Measurements from ENCODE around the gene MEA1.

MEA1 gene

DNA sequence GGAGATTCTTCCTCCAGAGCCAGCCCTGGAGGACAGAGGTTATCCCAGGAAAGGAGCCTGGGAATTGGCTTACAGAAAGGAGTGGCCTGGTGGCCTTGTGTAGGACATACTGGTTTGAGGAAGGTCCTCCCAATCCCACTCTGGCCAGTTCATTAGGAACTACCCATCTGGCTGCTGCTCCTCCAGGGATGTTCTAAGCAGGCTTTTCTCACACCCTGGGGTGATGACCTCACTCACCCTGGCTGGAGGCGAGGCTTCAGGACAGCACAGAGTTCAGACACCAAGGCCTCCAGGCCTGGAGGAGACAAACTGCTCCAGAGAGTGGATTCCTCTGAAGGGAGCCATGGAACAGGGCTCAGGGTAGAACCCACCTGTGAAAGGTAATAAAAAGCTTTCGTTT is 44.3 kb downstream of the MEA1 start:
- TF ChIP-seq, protein P1, sequence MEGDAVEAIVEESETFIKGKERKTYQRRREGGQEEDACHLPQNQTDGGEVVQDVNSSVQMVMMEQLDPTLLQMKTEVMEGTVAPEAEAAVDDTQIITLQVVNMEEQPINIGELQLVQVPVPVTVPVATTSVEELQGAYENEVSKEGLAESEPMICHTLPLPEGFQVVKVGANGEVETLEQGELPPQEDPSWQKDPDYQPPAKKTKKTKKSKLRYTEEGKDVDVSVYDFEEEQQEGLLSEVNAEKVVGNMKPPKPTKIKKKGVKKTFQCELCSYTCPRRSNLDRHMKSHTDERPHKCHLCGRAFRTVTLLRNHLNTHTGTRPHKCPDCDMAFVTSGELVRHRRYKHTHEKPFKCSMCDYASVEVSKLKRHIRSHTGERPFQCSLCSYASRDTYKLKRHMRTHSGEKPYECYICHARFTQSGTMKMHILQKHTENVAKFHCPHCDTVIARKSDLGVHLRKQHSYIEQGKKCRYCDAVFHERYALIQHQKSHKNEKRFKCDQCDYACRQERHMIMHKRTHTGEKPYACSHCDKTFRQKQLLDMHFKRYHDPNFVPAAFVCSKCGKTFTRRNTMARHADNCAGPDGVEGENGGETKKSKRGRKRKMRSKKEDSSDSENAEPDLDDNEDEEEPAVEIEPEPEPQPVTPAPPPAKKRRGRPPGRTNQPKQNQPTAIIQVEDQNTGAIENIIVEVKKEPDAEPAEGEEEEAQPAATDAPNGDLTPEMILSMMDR (IDR thresholded peaks at IDR 0.05; ENCODE audit: low read depth, low read length) = no peak
- H3K4me3 ChIP-seq (ENCODE audit: low read depth, low read length) = no peak overlapping the region
- no peak for DNase-seq
- H3K36me3 ChIP-seq = peaks cover 11% of the 10 kb centered on the region
- no peaks in the 10 kb centered on the region for H3K9me3 ChIP-seq
- H3K27me3 ChIP-seq = no peaks in the 10 kb centered on the region
- H3K4me1 ChIP-seq = no peaks in the 10 kb centered on the region

DNA sequence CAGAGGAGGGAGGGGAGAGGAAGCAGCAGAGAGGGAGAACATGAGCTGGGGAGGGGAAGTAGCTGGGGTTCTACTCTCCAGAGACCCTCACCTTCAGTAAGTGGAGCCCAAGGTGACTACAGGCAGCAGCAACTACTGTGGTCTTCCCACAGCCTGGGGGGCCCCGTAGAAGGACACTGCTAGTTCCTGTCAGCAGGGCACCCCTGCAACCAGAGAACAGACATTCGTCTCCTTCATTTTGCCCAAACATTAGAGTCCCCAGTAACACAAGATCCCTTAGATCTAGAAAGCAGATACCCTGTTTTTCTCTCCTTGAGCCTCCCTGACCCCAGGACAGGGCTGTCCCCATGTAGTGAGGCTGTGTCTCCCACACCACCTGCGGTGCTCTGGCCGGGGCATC is 45.0 kb downstream of the MEA1 start:
- TF ChIP-seq, protein P1 (IDR thresholded peaks at IDR 0.05; ENCODE audit: low read depth, low read length) = no peak
- Histone ChIP-seq H3K9me3 (no peaks in the 10 kb centered on the region), H3K4me3 (ENCODE audit: low read depth, low read length) (no peak overlapping the region), H3K36me3 (peaks cover 15% of the 10 kb centered on the region), H3K27me3 (no peaks in the 10 kb centered on the region), H3K4me1 (no peaks in the 10 kb centered on the region)
- DNase-seq = no peak

DNA sequence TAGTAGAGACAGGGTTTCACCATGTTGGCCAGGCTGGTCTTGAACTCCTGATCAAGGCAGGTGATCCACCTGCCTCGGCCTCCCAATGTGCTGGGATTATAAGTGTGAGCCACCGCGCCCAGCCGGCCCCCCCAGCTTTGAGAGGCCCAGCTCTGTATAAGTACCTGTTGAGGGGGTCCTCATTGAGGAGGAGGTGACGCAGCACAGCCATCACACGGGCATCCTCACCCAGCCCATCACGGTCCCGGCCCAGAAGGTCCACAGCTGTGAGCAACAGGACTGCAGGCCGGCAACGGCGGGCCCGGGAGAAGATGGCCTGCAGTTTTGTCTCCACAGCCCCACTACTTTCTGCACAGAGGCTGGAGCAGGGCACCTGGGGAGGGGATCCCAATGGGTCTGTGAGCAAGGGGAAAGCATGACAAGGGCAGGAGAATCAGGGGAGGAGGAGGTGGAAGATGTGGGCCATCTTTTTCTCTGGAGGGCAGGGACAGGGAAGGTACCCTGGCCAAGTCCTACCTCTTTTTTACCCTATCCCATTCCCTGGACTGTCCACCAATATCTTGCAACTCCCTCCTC is 45.5 kb downstream of the MEA1 start:
- H3K9me3 ChIP-seq = no peaks in the 10 kb centered on the region
- H3K36me3 ChIP-seq = peaks cover 15% of the 10 kb centered on the region
- H3K27me3 ChIP-seq = no peaks in the 10 kb centered on the region
- DNase-seq = no peak
- H3K4me1 ChIP-seq = no peaks in the 10 kb centered on the region
- H3K4me3 ChIP-seq (ENCODE audit: low read depth, low read length) = no peak overlapping the region
- TF ChIP-seq, protein P1 (IDR thresholded peaks at IDR 0.05; ENCODE audit: low read depth, low read length) = no peak

DNA sequence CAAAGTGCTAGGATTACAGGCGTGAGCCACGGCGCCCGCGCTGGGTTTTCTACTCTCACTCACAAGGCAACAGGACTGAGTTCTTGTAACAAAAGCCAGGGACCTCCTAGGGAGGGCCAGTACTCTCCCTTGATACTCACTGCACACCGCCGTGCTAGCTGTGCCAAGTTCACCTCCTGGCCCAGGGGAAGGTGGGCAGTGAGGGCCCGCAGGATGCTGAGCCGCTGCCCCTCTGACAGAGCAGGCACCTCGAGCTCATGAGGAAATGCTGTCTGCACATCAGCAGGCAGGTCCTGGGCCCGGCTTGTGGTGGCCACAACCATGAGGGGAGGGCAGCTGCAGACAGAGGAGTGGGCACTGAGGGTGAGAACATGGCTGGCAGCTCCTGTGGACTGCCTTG is 46.5 kb downstream of the MEA1 start:
- Histone ChIP-seq H3K4me3 (ENCODE audit: low read depth, low read length) (no peak overlapping the region), H3K36me3 (peaks cover 15% of the 10 kb centered on the region), H3K27me3 (no peaks in the 10 kb centered on the region), H3K4me1 (no peaks in the 10 kb centered on the region), H3K9me3 (no peaks in the 10 kb centered on the region)
- no peak for DNase-seq
- TF ChIP-seq, protein P1 (IDR thresholded peaks at IDR 0.05; ENCODE audit: low read depth, low read length) = no peak

DNA sequence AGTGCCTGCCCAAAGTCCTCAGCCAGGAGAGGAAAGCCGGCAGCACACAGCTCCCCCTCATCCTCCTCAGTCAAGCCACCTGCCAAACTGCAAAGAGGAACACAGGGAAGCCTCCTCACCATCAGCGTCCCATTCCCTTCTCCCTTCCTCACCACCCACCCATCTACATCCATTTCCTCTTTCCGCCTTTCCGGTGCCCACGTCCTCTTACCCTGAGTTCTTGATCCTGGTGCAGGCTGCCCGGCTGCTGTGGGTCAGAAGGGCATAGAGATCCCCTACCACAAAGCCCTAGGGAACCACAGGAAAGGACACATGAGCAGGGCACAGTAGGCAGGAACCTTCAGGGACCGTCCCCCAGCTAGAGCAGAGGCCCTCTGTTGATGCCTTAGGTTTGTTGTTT is 47.2 kb downstream of the MEA1 start:
- peaks cover 15% of the 10 kb centered on the region for H3K36me3 ChIP-seq
- DNase-seq = no peak
- TF ChIP-seq, protein P1 (IDR thresholded peaks at IDR 0.05; ENCODE audit: low read depth, low read length) = no peak
- no peak overlapping the region for H3K4me3 ChIP-seq (ENCODE audit: low read depth, low read length)
- H3K27me3 ChIP-seq = no peaks in the 10 kb centered on the region
- no peaks in the 10 kb centered on the region for H3K9me3 ChIP-seq
- no peaks in the 10 kb centered on the region for H3K4me1 ChIP-seq

DNA sequence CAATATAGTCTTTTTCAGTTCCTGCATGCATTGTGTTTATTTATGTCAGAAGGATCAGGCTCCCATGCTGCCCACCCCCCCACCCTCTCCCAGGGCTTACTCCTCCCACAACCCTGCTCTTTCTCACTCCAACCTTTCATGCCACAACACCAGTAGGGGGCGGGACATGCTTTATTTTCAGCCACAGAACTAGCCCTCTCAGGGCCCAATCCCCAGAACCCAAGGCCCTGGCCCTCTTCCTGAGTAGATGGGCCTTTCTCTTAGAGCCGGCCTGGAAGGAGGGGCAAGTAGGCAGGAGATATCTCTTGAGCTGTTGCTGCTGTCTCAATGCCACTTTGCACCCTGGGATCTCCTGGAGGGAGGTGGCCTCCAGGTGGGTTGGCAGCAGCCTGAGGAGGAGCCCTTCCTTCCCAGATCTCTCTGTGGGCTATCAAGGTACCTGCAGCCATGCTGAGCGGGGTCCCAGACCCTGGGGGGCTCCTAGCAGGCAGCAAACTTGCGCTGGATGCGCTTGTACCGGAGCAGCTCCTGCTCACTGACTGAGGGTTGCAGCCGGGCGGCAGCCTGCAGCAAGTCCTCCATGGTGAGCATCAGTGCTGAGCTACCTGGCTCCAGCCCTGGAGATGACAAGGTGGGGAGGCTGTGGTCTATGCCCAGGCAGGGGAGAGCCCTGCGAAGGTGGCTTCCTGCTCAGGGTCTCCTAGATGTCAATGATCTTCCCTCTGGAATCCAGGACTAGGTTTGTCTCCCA is 49.7 kb downstream of the MEA1 start:
- TF ChIP-seq, protein P1 (IDR thresholded peaks at IDR 0.05; ENCODE audit: low read depth, low read length) = peak; percentile 53
- Histone ChIP-seq H3K27me3 (no peaks in the 10 kb centered on the region), H3K4me1 (no peaks in the 10 kb centered on the region), H3K4me3 (ENCODE audit: low read depth, low read length) (no peak overlapping the region), H3K36me3 (peaks cover 6% of the 10 kb centered on the region), H3K9me3 (no peaks in the 10 kb centered on the region)
- peak; percentile 70 for DNase-seq

Data from BE2C (cell line).